Measurements from ENCODE around the gene MYO5A. TPM values are rescaled to one million over a fixed set of nuclear protein-coding genes. Genes with fewer than 3 reads are reported as not detected.

The MYO5A gene
- total RNA-seq, 1 experiment from 2014 or later, result 21.8 TPM

GRCh38 chr15:52464478-52464877 is 64.2 kb downstream of the MYO5A start:
- Mint-ChIP-seq H3K4me1 (peaks cover 23 to 30% of the 10 kb centered on the region in 2 experiments), H3K36me3 (ENCODE audit: insufficient read depth in 1 of 3, low read depth in 3 of 3) (peaks cover 9 to 16% (median 13%) of the 10 kb centered on the region in 3 experiments), H3K27ac (no peak overlapping the region; a peak in 1 of 7 replicates), H3K9me3 (peaks cover 7 to 13% of the 10 kb centered on the region in 2 experiments), H3K4me3 (no peak overlapping the region), H3K27me3 (ENCODE audit: low read depth) (no peaks in the 10 kb centered on the region)
- no peak overlapping the region for H3K27ac ChIP-seq (ENCODE audit: insufficient read length, low read depth, low read length)
- H3K79me1 ChIP-seq (ENCODE audit: insufficient read depth, low read depth, low read length, poor library complexity, severe bottlenecking), result no peaks in the 10 kb centered on the region
- TF ChIP-seq CTCF (conservative IDR thresholded peaks at IDR 0.05), result no peak
- H3K9me3 ChIP-seq (ENCODE audit: control insufficient read depth, low read depth, low read length), result no peaks in the 10 kb centered on the region
- no peaks in the 10 kb centered on the region for H4K20me1 ChIP-seq (ENCODE audit: control insufficient read depth, insufficient read depth, insufficient read length)
- H3K18ac ChIP-seq (ENCODE audit: insufficient read length, low read depth, low read length), result no peak overlapping the region
- H3K27me3 ChIP-seq (ENCODE audit: insufficient read depth, low read length), result no peaks in the 10 kb centered on the region
- H4K5ac ChIP-seq (ENCODE audit: insufficient read length, low read depth, low read length), result no peak overlapping the region
- H3K79me2 ChIP-seq (ENCODE audit: insufficient read depth, low read length), result no peaks in the 10 kb centered on the region
- no peak overlapping the region for H2AK5ac ChIP-seq (ENCODE audit: insufficient read length, low read length)
- H2BK15ac ChIP-seq (ENCODE audit: low read depth, low read length), result no peak overlapping the region
- H2BK20ac ChIP-seq (ENCODE audit: low read depth, low read length, poor library complexity, severe bottlenecking), result no peak overlapping the region
- H4K8ac ChIP-seq (replicated peaks; ENCODE audit: insufficient read length, low read depth, low read length), result no peak overlapping the region
- H2AFZ ChIP-seq (ENCODE audit: low read length), result no peak overlapping the region
- peaks cover 11% of the 10 kb centered on the region; the same call in 1 of the 2 replicates for H3K4me1 ChIP-seq (ENCODE audit: insufficient read depth, low read length)
- H3K56ac ChIP-seq (ENCODE audit: insufficient read length, low read depth, low read length), result no peak overlapping the region
- H3K23ac ChIP-seq (ENCODE audit: insufficient read length, low read depth, low read length), result no peak overlapping the region
- no peak overlapping the region for H3K4ac ChIP-seq (ENCODE audit: low read depth, low read length)
- no peak overlapping the region for H2BK5ac ChIP-seq (ENCODE audit: insufficient read length, low read length)
- no peak overlapping the region for H2BK12ac ChIP-seq (ENCODE audit: insufficient read length, low read depth, low read length)
- no CpG with 5 or more reads among the region's 3 CpGs for WGBS (ENCODE audit: extremely low coverage, insufficient read length, low lambda C conversion rate)
- no peak overlapping the region for H3K14ac ChIP-seq (ENCODE audit: insufficient read depth, low read length)
- no peak overlapping the region for H3T11ph ChIP-seq (ENCODE audit: low read length)
- H2BK120ac ChIP-seq (ENCODE audit: low read depth, low read length, poor library complexity, severe bottlenecking), result no peak overlapping the region
- DNase-seq, result no peak
- no peak overlapping the region for H3K9ac ChIP-seq (ENCODE audit: extremely low read depth, insufficient read length, low read length)
- no peak overlapping the region for H3K4me2 ChIP-seq (ENCODE audit: insufficient read depth, insufficient read length, low read length)
- H4K91ac ChIP-seq (ENCODE audit: insufficient read length, low read depth, low read length), result no peak overlapping the region
- H3K23me2 ChIP-seq (ENCODE audit: insufficient read length, low read depth, low read length, poor library complexity, severe bottlenecking), result no peaks in the 10 kb centered on the region
